ENCODE data around the gene RALA. TPM values are rescaled to one million over a fixed set of nuclear protein-coding genes. Genes with fewer than 3 reads are reported as not detected.

Gene RALA
- total and polyA plus RNA-seq, 2 of the 13 experiments (the other 11 are each of a cell fraction or from before 2014, with no cell fraction given), result 11.8 to 19.5 TPM

- Histone ChIP-seq H3K79me2 (ENCODE audit: insufficient read depth, low read length) (no peaks in the 10 kb centered on the region), H3K27ac (ENCODE audit: extremely low read length, insufficient read depth, low read length) (no peak overlapping the region), H3K36me3 (replicated peaks in 1 of 2; ENCODE audit: control insufficient read depth in 1 of 2, insufficient read depth in 2 of 2, low read length in 2 of 2) (no peaks in the 10 kb centered on the region), H3K4me2 (ENCODE audit: low read depth, low read length) (no peak overlapping the region), H3K4me3 (replicated peaks in 1 of 3; ENCODE audit: insufficient read depth in 1 of 3, low read depth in 2 of 3, low read length in 3 of 3) (no peak overlapping the region), H3K9me3 (ENCODE audit: low read length) (no peaks in the 10 kb centered on the region), H2AFZ (ENCODE audit: low read length) (no peak overlapping the region), H3K4me1 (ENCODE audit: insufficient read depth, low read length) (no peaks in the 10 kb centered on the region), H3K27me3 (ENCODE audit: control insufficient read depth in 1 of 2, insufficient read depth in 2 of 2, low read length in 2 of 2) (no peaks in the 10 kb centered on the region), H3K9ac (ENCODE audit: insufficient read depth, low read depth, low read length) (no peak overlapping the region), H4K20me1 (ENCODE audit: insufficient read depth, low read length) (no peaks in the 10 kb centered on the region)
- CTCF ChIA-PET (ENCODE audit: low intra/inter-chr PET ratio, low total read pairs), result no interaction called here
- TF ChIP-seq HOXA9 (CRISPR knock-in tag; IDR thresholded peaks at IDR 0.05; ENCODE audit: borderline replicate concordance) (no peak), MYC (CRISPR knock-in tag; IDR thresholded peaks at IDR 0.05; ENCODE audit: borderline replicate concordance) (no peak), AFF4 (CRISPR knock-in tag; IDR thresholded peaks at IDR 0.05) (no peak), ZBTB8A (CRISPR knock-in tag; IDR thresholded peaks at IDR 0.05; ENCODE audit: borderline replicate concordance, low read depth) (no peak), MTERF4 (CRISPR knock-in tag; IDR thresholded peaks at IDR 0.05) (no peak), ZNF30 (CRISPR knock-in tag; IDR thresholded peaks at IDR 0.05) (no peak), SP4 (CRISPR knock-in tag; IDR thresholded peaks at IDR 0.05) (no peak), ZNF878 (CRISPR knock-in tag; IDR thresholded peaks at IDR 0.05) (no peak), ZNF652 (CRISPR knock-in tag; IDR thresholded peaks at IDR 0.05; ENCODE audit: borderline replicate concordance, low read depth) (no peak)
- in situ Hi-C loops (cut with HindIII; ENCODE audit: extremely low pct_ligation_motif_present, low pct_unique_long_range_greater_than_20kb) (no loop called here), intact Hi-C loops (cut with micrococcal nuclease; ENCODE audit: unreplicated experiment) (loop anchor here (10.0 kb wide), 1 partner anchor 456 kb away; no protein-coding TSS in a partner anchor)
- DNase-seq (ENCODE audit: low spot score), result no peak
- ATAC-seq, result no peak
- 77% methylated on average over 5 of the region's 5 CpGs for WGBS (ENCODE audit: low lambda C conversion rate)
- no peak for FAIRE-seq
- no TSS peak for BruUV-seq (replicated peaks)
- POLR2A ChIA-PET, result no interaction called here
These were observed 35.0 kb upstream of the RALA start for GRCh38 chr7:39588416-39588815.
